Astrocyte of the hippocampus (primary cell): ENCODE measurements around the gene GLRX5.

Experiments
- DNase-seq: peaks from one replicate; pipeline ENCODE4 v3.0.0; 2011; ENCODE audit warnings: low read depth, low spot score

GLRX5 gene

GRCh38 chr14:95533391-95533821 is 1.4 kb upstream of the GLRX5 start:
- DNase-seq, result peak; percentile 37

- peak; percentile 40 for DNase-seq
Measured at GRCh38 chr14:95533822-95534221, 1.0 kb upstream of the GLRX5 start.

GRCh38 chr14:95535226-95536021 is 574 bp downstream of the GLRX5 start:
- peak; percentile 38 for DNase-seq

GRCh38 chr14:95536036-95536593 is 1.3 kb downstream of the GLRX5 start:
- DNase-seq, result no peak

GRCh38 chr14:95536671-95537070 is 1.8 kb downstream of the GLRX5 start:
- no peak for DNase-seq

- DNase-seq, result no peak
Measured at GRCh38 chr14:95537298-95538089, 2.6 kb downstream of the GLRX5 start.

GRCh38 chr14:95538801-95539509 is 4.1 kb downstream of the GLRX5 start:
- no peak for DNase-seq

- DNase-seq, result no peak
Measured at GRCh38 chr14:95540236-95540855, 5.5 kb downstream of the GLRX5 start.

GRCh38 chr14:95541346-95541745 is 6.5 kb downstream of the GLRX5 start:
- DNase-seq, result no peak

- no peak for DNase-seq
Measured at GRCh38 chr14:95541932-95542930, 7.4 kb downstream of the GLRX5 start.

GRCh38 chr14:95543021-95543420 is 8.2 kb downstream of the GLRX5 start:
- no peak for DNase-seq

- DNase-seq, result no peak
Measured at GRCh38 chr14:95544588-95544987, 9.7 kb downstream of the GLRX5 start.

GRCh38 chr14:95545515-95546168 is 10.8 kb downstream of the GLRX5 start:
- DNase-seq, result peak; percentile 66

GRCh38 chr14:95547272-95547625 is 12.4 kb downstream of the GLRX5 start:
- DNase-seq, result no peak

GRCh38 chr14:95547626-95548327 is 12.9 kb downstream of the GLRX5 start:
- DNase-seq, result peak; percentile 73

GRCh38 chr14:95548328-95548929 is 13.6 kb downstream of the GLRX5 start:
- no peak for DNase-seq

- no peak for DNase-seq
Measured at GRCh38 chr14:95549656-95550585, 15.1 kb downstream of the GLRX5 start.

GRCh38 chr14:95551435-95551834 is 16.6 kb downstream of the GLRX5 start:
- DNase-seq, result no peak
